Endothelial cell of umbilical vein (primary cell): ENCODE results near the gene ZBTB7C. TPM values are rescaled to one million over a fixed set of nuclear protein-coding genes. Genes with fewer than 3 reads are reported as not detected.

Experiments
- BruUV-seq: library from RNA; stranded (reverse); fragments of 400-500 nt; replicated peaks from 2 replicates; lab custom pipeline; 2021; lab: Mats Ljungman, UMichigan
- CTCF ChIA-PET: fragments of 300-600, 350-600 bp; sonication (Branson Sonifier 250); formaldehyde crosslinking; loops from one replicate; lab custom pipeline; 2021; ENCODE audit warnings: antibody characterized with exemption, inconsistent platforms; lab: Charles Lee
- POLR2A ChIA-PET: fragments of 300-600, 350-600 bp; sonication (Branson Sonifier 250); formaldehyde crosslinking; loops from one replicate; lab custom pipeline; 2021; ENCODE audit warnings: antibody characterized with exemption, inconsistent platforms; lab: Charles Lee
- DNase-seq: peaks from one replicate; pipeline ENCODE4 v3.0.0-alpha.2; 2011; ENCODE audit warnings: low read depth, low spot score
- FAIRE-seq: peaks from 2 replicates; lab custom pipeline; 2011; peaks lifted over from hg19 to GRCh38; lab: Jason Lieb, UNC
- H2AFZ ChIP-seq: 2 replicates; pipeline ENCODE4 v1.6.0; 2012; ENCODE audit warnings: low read depth, low read length, control low read depth, inconsistent platforms
- H3K27ac ChIP-seq: 2 replicates; pipeline ENCODE4 v1.5.1; 2011; ENCODE audit warnings: low read depth, mild to moderate bottlenecking, control low read depth, low read length, moderate library complexity; ENCODE audit not compliant: insufficient read depth
- H3K27me3 ChIP-seq, 2 experiments: 2 replicates each; pipeline versions ENCODE4 v1.6.0 to v1.6.1; 2011; ENCODE audit warnings: low read length in 2 of 2, mixed read lengths in 1 of 2; ENCODE audit not compliant: control insufficient read depth in 2 of 2, insufficient read depth in 2 of 2
- H3K36me3 ChIP-seq, 2 experiments: 2 replicates in 1 of 2; 3 replicates in 1 of 2; pipeline ENCODE4 v1.5.1; 2011; ENCODE audit warnings: low read length in 2 of 2, mild to moderate bottlenecking in 1 of 2, moderate library complexity in 1 of 2; ENCODE audit not compliant: control insufficient read depth in 2 of 2, insufficient read depth in 2 of 2; ENCODE audit errors: extremely low read depth in 1 of 2
- H3K4me1 ChIP-seq: 3 replicates; pipeline ENCODE4 v1.5.1; 2011; ENCODE audit warnings: mild to moderate bottlenecking, low read length; ENCODE audit not compliant: control insufficient read depth, insufficient read depth; ENCODE audit errors: extremely low read depth
- H3K4me2 ChIP-seq: 2 replicates; pipeline ENCODE4 v1.6.1; 2011; ENCODE audit warnings: low read length, control low read depth, mixed read lengths; ENCODE audit not compliant: insufficient read depth
- H3K4me3 ChIP-seq, 3 experiments: fragments of 200-600 bp in 1 of 3; sonication (generic), shearing (Covaris generic) in 1 of 3; replicated peaks in 1 of 3; 2 replicates each; pipeline ENCODE4 v1.5.1; 2011 to 2016; ENCODE audit warnings: control low read depth in 3 of 3, low read length in 3 of 3, mild to moderate bottlenecking in 2 of 3, inconsistent platforms in 1 of 3, low read depth in 1 of 3, moderate library complexity in 1 of 3; ENCODE audit not compliant: insufficient read depth in 1 of 3
- H3K79me2 ChIP-seq: 2 replicates; pipeline ENCODE4 v1.6.0; 2012; ENCODE audit warnings: low read length, inconsistent platforms; ENCODE audit not compliant: control insufficient read depth, insufficient read depth
- H3K9ac ChIP-seq: replicated peaks from 2 replicates; pipeline ENCODE3; 2011; ENCODE audit warnings: low read length, control low read depth; ENCODE audit not compliant: insufficient read depth; ENCODE audit errors: extremely low read depth
- H3K9me1 ChIP-seq: replicated peaks from 3 replicates; pipeline ENCODE4 v1.6.0; 2011; ENCODE audit warnings: mild to moderate bottlenecking, low read length; ENCODE audit not compliant: control insufficient read depth, insufficient read depth; ENCODE audit errors: extremely low read depth
- H3K9me3 ChIP-seq: replicated peaks from 2 replicates; pipeline ENCODE4 v1.5.1; 2012; ENCODE audit warnings: low read length, inconsistent platforms; ENCODE audit not compliant: control insufficient read depth, insufficient read depth
- H4K20me1 ChIP-seq: replicated peaks from 2 replicates; pipeline ENCODE3; 2011; ENCODE audit warnings: mild to moderate bottlenecking, low read length; ENCODE audit not compliant: control insufficient read depth, insufficient read depth; ENCODE audit errors: extremely low read depth
- EZH2 ChIP-seq: IDR thresholded peaks from 2 replicates; pipeline ENCODE4 v1.6.1; 2012; ENCODE audit warnings: borderline replicate concordance, low read depth, mild to moderate bottlenecking, moderate library complexity, low read length, inconsistent platforms; ENCODE audit not compliant: severe bottlenecking
- GATA2 ChIP-seq: IDR thresholded peaks from 2 replicates; pipeline ENCODE4 v1.7.0; 2011; ENCODE audit warnings: low read depth, mild to moderate bottlenecking, moderate library complexity, mixed read lengths, low read length; ENCODE audit not compliant: insufficient read length, insufficient read depth
- MAX ChIP-seq: IDR thresholded peaks from 2 replicates; pipeline ENCODE4 v1.6.1; 2011; ENCODE audit not compliant: insufficient read depth, insufficient read length
- MYC ChIP-seq: IDR thresholded peaks from one replicate; pipeline ENCODE4 v1.6.1; 2011; ENCODE audit warnings: mild to moderate bottlenecking, low read depth, low read length
- POLR2A ChIP-seq: IDR thresholded peaks from 2 replicates; pipeline ENCODE4 v1.6.1; 2012; ENCODE audit warnings: low read depth, mild to moderate bottlenecking, control low read depth, low read length
- POLR2AphosphoS5 ChIP-seq: IDR thresholded peaks from 2 replicates; pipeline ENCODE4 v1.6.1; 2012; ENCODE audit warnings: low read depth, mild to moderate bottlenecking, control low read depth, low read length, moderate library complexity; ENCODE audit not compliant: insufficient read depth
- dilution Hi-C: fragments of 300-500 bp; cut with MboI; formaldehyde crosslinking; loops from one replicate; pipeline ENCODE4 v1.15.0; 2019; ENCODE audit warnings: low sequenced_read_pairs; ENCODE audit not compliant: extremely low pct_ligation_motif_present
- intact Hi-C: fragments of 100-400 bp; cut with micrococcal nuclease; formaldehyde crosslinking; loops from one replicate; pipeline ENCODE4 v1.10.0; 2022
- polyA plus RNA-seq, 4 experiments: library from polyadenylated mRNA; depleted of rRNA in 3 of 4; stranded (reverse) in 3 of 4; unstranded in 1 of 4; fragments of >200 nt; gene quantifications; 2 replicates each; pipeline versions ENCODE4 v1.2.1 to v1.2.3, GENCODE V29; 2011 to 2012; ENCODE audit warnings: missing spikeins in 1 of 4
- total RNA-seq: library from RNA; stranded (reverse); gene quantifications from 2 replicates; pipeline ENCODE4 v1.2.3, GENCODE V29; 2021
- TF ChIP-seq, protein P1 (sequence below), 2 donors: IDR thresholded peaks; 1 replicate in 1 of 2; 2 replicates in 1 of 2; pipeline ENCODE4 v1.5.1; 2011; ENCODE audit warnings: low read length in 2 of 2, mild to moderate bottlenecking in 2 of 2, moderate library complexity in 2 of 2, control low read depth in 1 of 2, inconsistent platforms in 1 of 2, low read depth in 1 of 2; ENCODE audit not compliant: insufficient read depth in 1 of 2; ENCODE audit errors: extremely low read depth in 1 of 2

The ZBTB7C gene
- total and polyA plus RNA-seq, 2 donors (not counting 3 experiments of a cell fraction or from before 2014, with no cell fraction given) = not detected

DNA sequence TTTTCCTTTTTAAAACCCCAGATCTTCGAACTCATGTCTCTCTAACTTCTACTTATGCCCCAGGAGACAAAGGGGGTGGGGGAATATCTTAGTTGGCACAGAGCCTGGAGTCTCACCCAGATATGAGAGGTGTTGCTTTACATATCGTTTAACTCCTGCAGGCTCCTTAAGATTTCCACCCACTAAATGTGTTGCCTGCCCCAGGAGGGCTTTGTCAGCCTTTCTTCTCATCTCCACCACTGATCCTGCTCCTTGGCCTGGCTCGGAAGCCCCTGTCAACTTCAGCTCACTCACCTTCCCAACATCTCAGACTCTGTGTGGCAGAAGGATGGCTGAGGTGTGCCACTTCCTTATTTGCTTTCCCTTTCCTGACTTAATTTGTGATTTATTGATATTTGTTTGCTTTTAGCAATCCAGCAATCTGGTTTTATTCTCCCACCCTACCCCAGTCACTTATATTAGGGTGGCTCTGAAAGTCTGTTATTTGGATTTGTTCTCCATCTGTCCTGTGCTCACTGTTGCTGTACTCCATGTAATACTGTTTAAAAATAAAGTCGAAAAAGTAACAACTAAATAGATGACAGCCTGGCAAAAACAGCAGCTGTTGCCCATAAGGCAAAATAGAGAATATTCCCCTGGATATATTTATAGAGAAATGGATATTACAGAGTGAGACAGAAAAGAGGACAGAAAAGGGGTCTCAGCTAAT, 200.6 kb downstream of the ZBTB7C start:
- dilution Hi-C loops = no loop called here
- H3K27ac ChIP-seq = no peak overlapping the region
- no peaks in the 10 kb centered on the region for H3K9me3 ChIP-seq
- H3K9ac ChIP-seq = no peak overlapping the region
- no peaks in the 10 kb centered on the region for H4K20me1 ChIP-seq
- peaks cover 0 to 1% of the 10 kb centered on the region in 2 experiments for H3K27me3 ChIP-seq
- no peaks in the 10 kb centered on the region for H3K36me3 ChIP-seq
- DNase-seq (no peak), FAIRE-seq (no peak)
- no peaks in the 10 kb centered on the region for H3K4me1 ChIP-seq
- intact Hi-C loops = no loop called here
- no peaks in the 10 kb centered on the region for H3K79me2 ChIP-seq
- no peak overlapping the region for H3K4me2 ChIP-seq
- no peak overlapping the region for H2AFZ ChIP-seq
- no peak overlapping the region for H3K4me3 ChIP-seq
- TF ChIP-seq EZH2 (no peak), MAX (no peak), POLR2AphosphoS5 (no peak), MYC (no peak), POLR2A (no peak), GATA2 (no peak)
- TF ChIP-seq, protein P1, sequence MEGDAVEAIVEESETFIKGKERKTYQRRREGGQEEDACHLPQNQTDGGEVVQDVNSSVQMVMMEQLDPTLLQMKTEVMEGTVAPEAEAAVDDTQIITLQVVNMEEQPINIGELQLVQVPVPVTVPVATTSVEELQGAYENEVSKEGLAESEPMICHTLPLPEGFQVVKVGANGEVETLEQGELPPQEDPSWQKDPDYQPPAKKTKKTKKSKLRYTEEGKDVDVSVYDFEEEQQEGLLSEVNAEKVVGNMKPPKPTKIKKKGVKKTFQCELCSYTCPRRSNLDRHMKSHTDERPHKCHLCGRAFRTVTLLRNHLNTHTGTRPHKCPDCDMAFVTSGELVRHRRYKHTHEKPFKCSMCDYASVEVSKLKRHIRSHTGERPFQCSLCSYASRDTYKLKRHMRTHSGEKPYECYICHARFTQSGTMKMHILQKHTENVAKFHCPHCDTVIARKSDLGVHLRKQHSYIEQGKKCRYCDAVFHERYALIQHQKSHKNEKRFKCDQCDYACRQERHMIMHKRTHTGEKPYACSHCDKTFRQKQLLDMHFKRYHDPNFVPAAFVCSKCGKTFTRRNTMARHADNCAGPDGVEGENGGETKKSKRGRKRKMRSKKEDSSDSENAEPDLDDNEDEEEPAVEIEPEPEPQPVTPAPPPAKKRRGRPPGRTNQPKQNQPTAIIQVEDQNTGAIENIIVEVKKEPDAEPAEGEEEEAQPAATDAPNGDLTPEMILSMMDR (IDR thresholded peaks at IDR 0.05; ENCODE audit: extremely low read depth in 1 of 2, insufficient read depth in 1 of 2, low read depth in 1 of 2, low read length in 2 of 2) = no peak
- H3K9me1 ChIP-seq = no peaks in the 10 kb centered on the region
- BruUV-seq = no TSS peak
- CTCF ChIA-PET = no interaction called here
- POLR2A ChIA-PET = no interaction called here
